ENCODE measurements around the gene TDRD6. TPM values are rescaled to one million over a fixed set of nuclear protein-coding genes. Genes with fewer than 3 reads are reported as not detected.
"Not testable (repeated sequence)": the region's sequence is repeated elsewhere in the genome, so short reads cannot be mapped to it uniquely, and the experiment has no call there.

Gene TDRD6, protein sequence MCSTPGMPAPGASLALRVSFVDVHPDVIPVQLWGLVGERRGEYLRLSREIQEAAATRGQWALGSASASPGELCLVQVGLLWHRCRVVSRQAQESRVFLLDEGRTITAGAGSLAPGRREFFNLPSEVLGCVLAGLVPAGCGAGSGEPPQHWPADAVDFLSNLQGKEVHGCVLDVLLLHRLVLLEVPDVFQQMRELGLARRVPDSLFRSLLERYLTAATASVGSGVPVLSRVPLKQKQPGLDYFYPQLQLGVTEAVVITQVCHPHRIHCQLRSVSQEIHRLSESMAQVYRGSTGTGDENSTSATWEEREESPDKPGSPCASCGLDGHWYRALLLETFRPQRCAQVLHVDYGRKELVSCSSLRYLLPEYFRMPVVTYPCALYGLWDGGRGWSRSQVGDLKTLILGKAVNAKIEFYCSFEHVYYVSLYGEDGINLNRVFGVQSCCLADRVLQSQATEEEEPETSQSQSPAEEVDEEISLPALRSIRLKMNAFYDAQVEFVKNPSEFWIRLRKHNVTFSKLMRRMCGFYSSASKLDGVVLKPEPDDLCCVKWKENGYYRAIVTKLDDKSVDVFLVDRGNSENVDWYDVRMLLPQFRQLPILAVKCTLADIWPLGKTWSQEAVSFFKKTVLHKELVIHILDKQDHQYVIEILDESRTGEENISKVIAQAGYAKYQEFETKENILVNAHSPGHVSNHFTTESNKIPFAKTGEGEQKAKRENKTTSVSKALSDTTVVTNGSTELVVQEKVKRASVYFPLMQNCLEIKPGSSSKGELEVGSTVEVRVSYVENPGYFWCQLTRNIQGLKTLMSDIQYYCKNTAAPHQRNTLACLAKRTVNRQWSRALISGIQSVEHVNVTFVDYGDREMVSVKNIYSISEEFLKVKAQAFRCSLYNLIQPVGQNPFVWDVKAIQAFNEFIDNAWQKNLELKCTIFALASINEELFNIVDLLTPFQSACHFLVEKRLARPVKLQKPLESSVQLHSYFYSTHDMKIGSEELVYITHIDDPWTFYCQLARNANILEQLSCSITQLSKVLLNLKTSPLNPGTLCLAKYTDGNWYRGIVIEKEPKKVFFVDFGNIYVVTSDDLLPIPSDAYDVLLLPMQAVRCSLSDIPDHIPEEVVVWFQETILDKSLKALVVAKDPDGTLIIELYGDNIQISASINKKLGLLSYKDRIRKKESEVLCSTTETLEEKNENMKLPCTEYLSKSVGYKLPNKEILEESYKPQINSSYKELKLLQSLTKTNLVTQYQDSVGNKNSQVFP (N-terminal part only)
- total RNA-seq (not detected), polyA plus RNA-seq (not detected)

DNA sequence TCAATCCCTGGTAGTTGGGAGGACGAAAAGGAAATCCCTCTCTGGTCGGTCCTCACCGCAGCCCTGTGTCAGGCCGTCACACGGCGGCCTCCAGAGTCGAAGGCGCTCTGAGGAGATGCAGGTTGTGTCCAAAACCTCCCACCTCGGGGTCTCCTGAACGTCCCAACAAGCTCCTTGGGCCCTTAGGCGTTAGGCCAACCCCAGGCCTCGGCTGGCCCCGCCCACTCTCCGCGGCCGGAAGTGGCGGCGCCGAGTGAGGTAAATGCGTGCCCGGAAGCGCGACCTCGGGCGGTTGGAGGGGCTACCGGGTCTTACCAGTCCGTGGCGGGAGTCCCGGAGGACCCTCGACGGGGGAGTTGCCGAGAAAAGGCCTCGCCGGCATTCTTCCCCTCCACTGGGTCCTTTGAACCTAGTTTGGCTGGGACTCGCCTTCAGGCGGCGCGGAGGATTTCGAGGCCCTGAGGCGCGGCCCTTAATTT, at the start of gene TDRD6:
Gene TDRD6, plus strand, starts transcription at position 267 of the 479 bp plus-strand sequence. CDS start 244 bp downstream, outside the sequence.
- CTCF ChIA-PET, result no interaction called here
- Mint-ChIP-seq H3K4me3 (no peak within 1 kb of the TSS), H3K27me3 (peaks cover 0 to 7% of the 10 kb centered on the region in 2 donors)

DNA sequence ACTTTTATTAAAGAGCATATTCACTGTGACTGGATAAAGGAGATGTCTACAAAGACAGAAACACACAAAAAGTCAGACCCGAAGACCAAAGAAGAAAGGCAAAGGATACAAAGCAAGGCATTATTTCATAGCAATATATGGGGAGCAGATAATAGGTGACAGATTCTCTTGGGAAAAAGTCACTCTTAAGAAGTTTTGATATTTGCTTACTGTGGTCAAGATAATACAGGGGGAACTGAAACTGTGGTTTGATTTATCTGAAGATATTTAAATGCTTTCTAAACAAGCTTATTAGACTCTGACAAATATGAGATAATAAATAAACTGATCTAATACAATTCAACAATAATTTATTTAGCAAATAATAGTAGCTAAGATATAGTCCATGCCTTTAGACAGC, 49.8 kb upstream of the TDRD6 start:
- POLR2A ChIA-PET, result no interaction called here
- Histone ChIP-seq H3K4me3 (ENCODE audit: low read length) (no peak overlapping the region), H3K27ac (ENCODE audit: low read depth, low read length) (no peak overlapping the region), H3K4me1 (ENCODE audit: insufficient read depth, low read length) (no peaks in the 10 kb centered on the region), H3K9me3 (ENCODE audit: low read length) (no peaks in the 10 kb centered on the region), H3K27me3 (ENCODE audit: insufficient read depth, low read length, poor library complexity, severe bottlenecking) (no peaks in the 10 kb centered on the region), H3K36me3 (ENCODE audit: insufficient read depth, low read length) (no peaks in the 10 kb centered on the region)
- no peak overlapping the region for H3K27ac Mint-ChIP-seq
- H3K4me1 Mint-ChIP-seq, result no peaks in the 10 kb centered on the region
- DNase-seq, result no peak
- H3K36me3 Mint-ChIP-seq, result no peaks in the 10 kb centered on the region
- CTCF ChIA-PET, result no interaction called here
- no peak overlapping the region for H3K4me3 Mint-ChIP-seq
- H3K27me3 Mint-ChIP-seq, result peaks cover 6 to 36% of the 10 kb centered on the region in 2 donors
- H3K9me3 Mint-ChIP-seq, result peaks cover 0 to 2% (median 0%) of the 10 kb centered on the region in 5 donors

More for the DNA sequence above, at the start of gene TDRD6:
- H3K36me3 Mint-ChIP-seq, result no peaks in the 10 kb centered on the region
- H3K27ac ChIP-seq (ENCODE audit: low read depth, low read length), result no peak within 1 kb of the TSS
- no peaks in the 10 kb centered on the region for H3K36me3 ChIP-seq (ENCODE audit: insufficient read depth, low read length)
- DNase-seq, result no peak
- H3K27me3 ChIP-seq (ENCODE audit: insufficient read depth, low read length, poor library complexity, severe bottlenecking), result peaks cover 5% of the 10 kb centered on the region
- H3K4me1 ChIP-seq (ENCODE audit: insufficient read depth, low read length), result no peaks in the 10 kb centered on the region
- POLR2A ChIA-PET, result no interaction called here
- H3K4me3 ChIP-seq (ENCODE audit: low read length), result no peak within 1 kb of the TSS
- no peaks in the 10 kb centered on the region for H3K9me3 ChIP-seq (ENCODE audit: low read length)
- peaks cover 0 to 2% (median 0%) of the 10 kb centered on the region in 5 donors for H3K9me3 Mint-ChIP-seq
- no peaks in the 10 kb centered on the region for H3K4me1 Mint-ChIP-seq
- H3K27ac Mint-ChIP-seq, result no peak within 1 kb of the TSS

DNA sequence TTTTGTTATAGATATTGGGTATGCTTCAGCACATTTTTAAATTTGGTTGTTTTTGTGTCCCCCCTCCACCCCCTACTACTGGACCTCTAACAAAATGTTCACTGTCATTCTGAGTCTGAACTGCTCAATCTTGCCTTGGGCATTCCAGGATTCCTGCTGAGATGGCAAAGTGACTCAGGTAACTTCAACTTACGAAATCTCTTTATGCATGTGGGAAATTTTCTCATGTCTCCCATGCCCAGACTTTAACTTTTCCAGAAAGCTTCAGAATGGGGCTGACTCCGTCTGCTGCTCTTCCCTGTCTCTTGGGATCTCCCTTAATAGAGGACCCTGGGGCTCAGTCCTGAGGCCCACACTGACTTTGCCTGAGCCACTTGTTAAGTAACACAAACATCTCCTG, 49.0 kb upstream of the TDRD6 start:
- H3K4me3 Mint-ChIP-seq, result no peak overlapping the region
- no peaks in the 10 kb centered on the region for H3K27me3 ChIP-seq (ENCODE audit: insufficient read depth, low read length, poor library complexity, severe bottlenecking)
- H3K4me1 Mint-ChIP-seq, result no peaks in the 10 kb centered on the region
- no peak for DNase-seq
- H3K27ac ChIP-seq (ENCODE audit: low read depth, low read length), result no peak overlapping the region
- ChIA-PET POLR2A (no interaction called here), CTCF (no interaction called here)
- no peak overlapping the region for H3K4me3 ChIP-seq (ENCODE audit: low read length)
- no peak overlapping the region for H3K27ac Mint-ChIP-seq
- no peaks in the 10 kb centered on the region for H3K36me3 Mint-ChIP-seq
- H3K9me3 ChIP-seq (ENCODE audit: low read length), result no peaks in the 10 kb centered on the region
- peaks cover 0 to 2% (median 0%) of the 10 kb centered on the region in 5 donors for H3K9me3 Mint-ChIP-seq
- H3K36me3 ChIP-seq (ENCODE audit: insufficient read depth, low read length), result no peaks in the 10 kb centered on the region
- H3K27me3 Mint-ChIP-seq, result peaks cover 6 to 38% of the 10 kb centered on the region in 2 donors
- no peaks in the 10 kb centered on the region for H3K4me1 ChIP-seq (ENCODE audit: insufficient read depth, low read length)

DNA sequence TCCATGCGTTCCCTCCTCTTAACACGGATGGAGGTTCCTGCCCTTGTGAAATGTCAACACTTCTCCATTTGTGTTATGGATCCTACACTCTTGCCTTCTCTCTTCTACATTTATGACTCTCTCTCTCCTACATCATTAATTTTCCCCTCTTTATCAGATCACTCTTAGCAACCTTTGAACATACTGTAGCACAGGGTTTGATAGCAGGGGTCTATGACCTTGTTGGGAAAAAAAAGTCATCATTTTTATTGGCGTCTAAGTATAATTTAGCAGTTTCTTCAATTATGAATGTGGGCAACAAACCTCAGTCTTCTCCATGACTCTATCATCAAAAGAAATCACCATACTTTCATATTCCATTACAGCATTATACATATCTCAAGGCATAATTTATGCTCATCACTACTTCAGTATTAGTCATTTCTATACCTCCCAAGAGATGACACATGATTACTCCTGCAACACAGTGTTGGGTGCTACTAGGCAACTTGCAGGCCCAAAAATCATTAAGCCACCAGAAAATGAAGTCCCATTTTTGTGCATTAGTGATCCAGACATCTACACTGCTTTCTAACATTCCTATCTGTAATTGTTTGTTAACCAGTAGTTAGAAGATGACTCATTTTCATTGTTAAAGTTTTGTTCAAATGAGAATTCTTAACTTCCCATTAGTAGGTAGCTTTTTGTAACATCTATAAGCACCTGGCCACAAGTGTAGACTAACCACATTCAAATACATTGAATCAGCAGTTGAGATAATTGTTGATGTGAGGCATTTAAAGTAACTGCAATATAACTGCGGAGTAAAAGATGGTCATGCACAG, 44.5 kb upstream of the TDRD6 start:
- no peak overlapping the region for H3K27ac ChIP-seq (ENCODE audit: low read depth, low read length)
- H3K27me3 ChIP-seq (ENCODE audit: insufficient read depth, low read length, poor library complexity, severe bottlenecking), result no peaks in the 10 kb centered on the region
- DNase-seq, result no peak
- H3K4me3 ChIP-seq (ENCODE audit: low read length), result no peak overlapping the region
- Mint-ChIP-seq H3K4me3 (no peak overlapping the region), H3K9me3 (peaks cover 0 to 4% (median under 1%) of the 10 kb centered on the region in 5 donors), H3K27ac (no peak overlapping the region), H3K36me3 (no peaks in the 10 kb centered on the region), H3K4me1 (no peaks in the 10 kb centered on the region), H3K27me3 (peaks cover 8 to 33% of the 10 kb centered on the region in 2 donors)
- POLR2A ChIA-PET, result no interaction called here
- H3K9me3 ChIP-seq (ENCODE audit: low read length), result no peaks in the 10 kb centered on the region
- H3K4me1 ChIP-seq (ENCODE audit: insufficient read depth, low read length), result no peaks in the 10 kb centered on the region
- H3K36me3 ChIP-seq (ENCODE audit: insufficient read depth, low read length), result no peaks in the 10 kb centered on the region
- CTCF ChIA-PET, result no interaction called here

DNA sequence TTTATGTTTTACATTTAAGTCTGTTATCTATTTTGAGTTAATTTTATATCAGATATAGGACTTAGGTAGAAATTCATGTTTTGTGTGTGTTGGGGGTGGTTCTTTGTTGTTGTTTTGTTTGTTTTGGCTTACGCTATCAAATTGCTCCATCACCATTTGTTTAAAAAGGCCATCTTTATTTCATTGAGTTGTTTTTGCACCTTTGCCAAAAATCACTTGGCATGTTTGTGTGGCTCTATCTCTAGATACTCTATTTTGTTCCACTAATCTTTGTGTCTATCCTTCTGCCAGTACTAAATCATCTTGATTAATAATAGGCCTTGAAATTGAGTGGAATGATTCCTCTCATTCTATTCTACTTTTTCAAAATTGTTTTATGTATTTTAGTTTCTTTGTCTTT, 42.4 kb upstream of the TDRD6 start:
- Histone ChIP-seq H3K4me1 (ENCODE audit: insufficient read depth, low read length) (no peaks in the 10 kb centered on the region), H3K27me3 (ENCODE audit: insufficient read depth, low read length, poor library complexity, severe bottlenecking) (no peaks in the 10 kb centered on the region), H3K4me3 (ENCODE audit: low read length) (no peak overlapping the region), H3K27ac (ENCODE audit: low read depth, low read length) (no peak overlapping the region), H3K36me3 (ENCODE audit: insufficient read depth, low read length) (no peaks in the 10 kb centered on the region), H3K9me3 (ENCODE audit: low read length) (no peaks in the 10 kb centered on the region)
- H3K27ac Mint-ChIP-seq, result no peak overlapping the region
- no peaks in the 10 kb centered on the region for H3K4me1 Mint-ChIP-seq
- no peaks in the 10 kb centered on the region for H3K36me3 Mint-ChIP-seq
- CTCF ChIA-PET, result no interaction called here
- peaks cover 6 to 27% of the 10 kb centered on the region in 2 donors for H3K27me3 Mint-ChIP-seq
- peaks cover 0 to 4% (median 2%) of the 10 kb centered on the region in 5 donors for H3K9me3 Mint-ChIP-seq
- no peak for DNase-seq
- POLR2A ChIA-PET, result no interaction called here
- H3K4me3 Mint-ChIP-seq, result no peak overlapping the region

DNA sequence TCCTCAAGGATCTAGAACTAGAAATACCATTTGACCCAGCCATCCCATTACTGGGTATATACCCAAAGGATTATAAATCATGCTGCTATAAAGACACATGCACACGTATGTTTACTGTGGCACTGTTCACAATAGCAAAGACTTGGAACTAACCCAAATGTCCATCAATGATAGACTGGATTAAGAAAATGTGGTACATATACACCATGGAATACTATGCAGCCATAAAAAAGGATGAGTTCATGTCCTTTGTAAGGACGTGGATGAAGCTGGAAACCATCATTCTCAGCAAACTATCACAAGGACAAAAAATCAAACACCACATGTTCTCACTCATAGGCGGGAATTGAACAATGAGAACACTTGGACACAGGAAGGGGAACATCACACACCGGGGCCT, 39.6 kb upstream of the TDRD6 start:
- H3K4me3 Mint-ChIP-seq; CTCF ChIA-PET; H3K36me3 Mint-ChIP-seq; H3K4me3 ChIP-seq (ENCODE audit: low read length); H3K27ac Mint-ChIP-seq; H3K9me3 Mint-ChIP-seq; POLR2A ChIA-PET; H3K9me3 ChIP-seq (ENCODE audit: low read length); H3K27ac ChIP-seq (ENCODE audit: low read depth, low read length); H3K36me3 ChIP-seq (ENCODE audit: insufficient read depth, low read length); H3K27me3 ChIP-seq (ENCODE audit: insufficient read depth, low read length, poor library complexity, severe bottlenecking); H3K4me1 ChIP-seq (ENCODE audit: insufficient read depth, low read length); DNase-seq: not testable (repeated sequence)
- Mint-ChIP-seq H3K4me1 (peaks cover 9 to 13% (median 10%) of the 10 kb centered on the region in 3 donors), H3K27me3 (peaks cover 15 to 41% of the 10 kb centered on the region in 2 donors)

DNA sequence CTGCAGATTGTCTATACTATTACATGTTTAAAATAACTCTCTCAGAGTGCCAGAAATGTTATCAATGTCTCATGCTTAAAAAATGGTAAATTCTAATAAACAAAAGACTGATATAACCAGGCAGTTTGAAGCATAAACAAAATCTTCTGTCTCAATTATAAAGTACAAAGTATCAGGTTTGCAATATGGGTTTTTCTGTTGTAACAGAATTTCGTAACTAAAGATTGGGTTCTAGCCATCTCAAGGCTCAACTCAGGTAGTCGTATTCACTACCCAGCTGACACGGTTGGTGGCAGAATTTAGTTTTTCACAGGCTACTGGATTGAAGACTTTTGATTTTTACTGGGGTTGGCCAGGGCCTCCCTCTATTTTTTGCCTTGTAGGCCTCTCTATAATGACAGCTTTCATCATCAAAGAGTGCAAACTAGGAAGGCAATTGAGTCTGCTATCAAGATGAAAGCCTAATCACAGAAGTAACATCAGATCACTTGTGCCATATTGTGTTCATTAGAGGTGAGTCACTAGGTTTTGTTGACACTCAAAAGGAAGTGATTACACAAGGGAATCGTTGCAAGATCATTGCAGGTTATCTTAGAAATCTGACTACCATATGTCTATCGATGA, 38.7 kb upstream of the TDRD6 start:
- Mint-ChIP-seq H3K4me3 (no peak overlapping the region), H3K36me3 (no peaks in the 10 kb centered on the region), H3K9me3 (peaks cover 0 to 4% (median 2%) of the 10 kb centered on the region in 5 donors), H3K4me1 (peaks cover 13 to 19% (median 14%) of the 10 kb centered on the region in 3 donors), H3K27me3 (peaks cover 19 to 48% of the 10 kb centered on the region in 2 donors), H3K27ac (no peak overlapping the region)
- no peak overlapping the region for H3K27ac ChIP-seq (ENCODE audit: low read depth, low read length)
- ChIA-PET POLR2A (no interaction called here), CTCF (no interaction called here)
- no peaks in the 10 kb centered on the region for H3K9me3 ChIP-seq (ENCODE audit: low read length)
- H3K36me3 ChIP-seq (ENCODE audit: insufficient read depth, low read length), result no peaks in the 10 kb centered on the region
- no peak for DNase-seq
- H3K4me3 ChIP-seq (ENCODE audit: low read length), result no peak overlapping the region
- H3K4me1 ChIP-seq (ENCODE audit: insufficient read depth, low read length), result peaks cover 5% of the 10 kb centered on the region
- peaks cover 16% of the 10 kb centered on the region for H3K27me3 ChIP-seq (ENCODE audit: insufficient read depth, low read length, poor library complexity, severe bottlenecking)
